ENCODE measurements around the gene RHEBL1. TPM values are rescaled to one million over a fixed set of nuclear protein-coding genes. Genes with fewer than 3 reads are reported as not detected.
A peak's percentile ranks its signal among the peaks of the same experiment; 100 is the strongest.

The RHEBL1 gene
- 0.10 and 1.7 TPM in 2 replicates for total RNA-seq

DNA sequence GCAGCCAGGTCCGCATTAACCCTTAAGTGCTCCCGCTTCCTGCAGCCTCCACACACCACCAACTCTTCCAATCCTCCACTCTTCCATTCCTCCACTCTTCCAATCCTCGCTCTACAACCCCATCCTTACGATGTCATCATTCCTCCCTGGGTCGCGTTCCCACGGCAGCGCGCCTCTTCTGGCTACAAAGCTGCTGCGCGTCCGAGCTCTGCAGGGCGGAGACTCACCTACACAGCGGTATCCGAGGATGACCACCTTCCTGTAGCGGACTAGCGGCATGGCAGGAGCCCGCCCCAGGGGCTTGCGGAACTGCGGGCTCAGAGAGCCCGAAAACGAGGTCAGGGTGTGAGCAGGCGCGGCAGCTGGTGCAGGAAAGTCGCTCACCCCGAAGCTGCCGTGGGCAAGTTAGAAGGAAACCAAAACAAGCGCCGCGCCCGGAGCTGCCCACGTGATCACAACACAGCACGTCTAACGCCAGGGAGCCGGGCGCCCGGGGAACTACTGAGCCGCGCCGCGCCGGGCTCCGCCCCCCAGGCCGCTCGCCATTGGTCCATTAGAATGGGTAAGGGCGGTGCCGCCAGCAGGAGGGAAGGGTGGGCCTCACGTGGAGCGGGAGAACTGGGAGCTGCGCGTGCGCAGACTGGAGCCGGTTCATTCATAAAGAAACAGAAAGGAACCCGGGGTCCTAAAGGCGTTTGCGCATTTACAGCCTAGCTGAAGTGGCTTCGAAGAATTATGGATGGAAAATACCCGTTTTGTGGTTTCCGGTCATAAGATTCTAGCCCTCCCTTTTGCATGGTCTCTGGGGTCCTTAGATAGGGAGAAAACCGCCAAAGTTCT lies at the start of gene RHEBL1:
Gene RHEBL1, minus strand, starts transcription at position 473 of the 840 bp plus-strand sequence. Its CDS starts 194 bp downstream, at position 279.
- peak; percentile 85 for DNase-seq (ENCODE audit: low read depth)

GRCh38 chr12:49111206-49111605 lies 41.4 kb upstream of the RHEBL1 start:
- DNase-seq (ENCODE audit: low read depth) = peak; percentile 47

- peak; percentile 95 for DNase-seq (ENCODE audit: low read depth)
These were observed 40.8 kb upstream of the RHEBL1 start, which contains the start of gene LMBR1L for GRCh38 chr12:49110464-49111155. Gene LMBR1L (minus strand): TSS chr12:49110847. CDS start chr12:49110555, 292 bp downstream.

GRCh38 chr12:49109641-49110463 lies 40.1 kb upstream of the RHEBL1 start:
- DNase-seq (ENCODE audit: low read depth) = no peak

GRCh38 chr12:49108958-49109404 lies 39.2 kb upstream of the RHEBL1 start:
- DNase-seq (ENCODE audit: low read depth) = peak; percentile 61

GRCh38 chr12:49105504-49106084 lies 35.8 kb upstream of the RHEBL1 start:
- DNase-seq (ENCODE audit: low read depth) = no peak

GRCh38 chr12:49104822-49105221 lies 35.0 kb upstream of the RHEBL1 start:
- DNase-seq (ENCODE audit: low read depth) = no peak

DNA sequence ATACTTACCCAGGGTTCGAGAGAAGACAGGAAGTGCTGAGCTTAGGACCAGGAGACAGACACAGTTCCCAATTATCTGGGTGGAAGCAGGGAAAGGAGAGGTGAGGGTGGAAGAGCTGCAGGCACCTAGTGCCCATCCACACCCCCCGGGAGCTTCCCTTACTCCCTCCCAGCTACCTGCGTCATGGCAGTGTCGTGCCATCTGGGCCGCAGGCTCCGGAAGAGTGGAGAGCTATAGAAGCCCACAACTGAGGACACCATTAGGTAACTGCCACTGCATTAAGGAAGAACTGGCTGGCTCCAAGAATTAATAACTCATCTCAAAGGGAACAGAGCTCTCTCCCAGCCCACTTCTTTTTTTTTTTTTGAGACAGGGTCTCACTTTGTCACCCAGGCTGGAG lies 30.6 kb upstream of the RHEBL1 start:
- DNase-seq (ENCODE audit: low read depth) = no peak

- no peak for DNase-seq (ENCODE audit: low read depth)
These were observed 28.9 kb upstream of the RHEBL1 start for GRCh38 chr12:49098703-49099102.

DNA sequence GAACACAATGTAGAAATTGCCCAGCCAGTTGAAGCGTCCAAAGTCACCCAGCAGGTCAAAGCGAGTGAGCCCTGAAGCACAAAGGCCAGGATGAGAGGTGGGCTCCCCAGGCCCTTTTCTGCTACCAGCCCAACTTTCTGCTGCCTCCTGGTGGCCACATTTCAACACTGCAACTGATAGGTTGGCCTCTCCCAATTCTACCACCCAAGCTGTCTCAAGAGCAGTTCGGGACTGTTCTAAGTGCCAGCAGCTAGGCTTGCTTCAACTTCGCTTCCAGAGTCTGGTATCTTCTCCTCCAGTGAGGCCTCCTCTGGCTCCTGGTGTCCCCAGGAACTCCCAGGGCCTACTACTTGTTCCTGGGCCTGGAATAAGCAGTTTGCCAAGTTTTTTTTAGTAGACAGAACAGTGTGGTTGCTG lies 28.3 kb upstream of the RHEBL1 start:
- peak; percentile 31 for DNase-seq (ENCODE audit: low read depth)

DNA sequence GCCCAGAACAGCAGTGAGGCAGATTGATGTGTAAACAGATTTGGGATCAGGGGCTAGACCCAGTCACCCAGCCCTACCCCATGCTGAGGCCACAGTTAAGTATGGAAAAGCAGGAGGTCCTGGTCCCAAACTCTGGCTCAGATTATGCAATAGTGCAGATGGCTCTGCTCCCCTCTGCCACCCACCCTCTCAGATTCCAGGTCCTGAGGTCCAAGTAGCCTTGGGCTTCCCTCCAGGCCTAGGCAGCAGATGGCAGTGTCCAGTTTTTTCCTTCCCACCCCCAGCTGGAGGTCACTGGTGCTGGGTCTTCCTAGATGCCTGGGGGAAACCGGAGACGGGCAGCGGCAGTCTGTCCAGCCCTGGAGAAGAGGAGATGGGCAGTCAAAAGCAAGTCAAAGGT lies 27.6 kb upstream of the RHEBL1 start:
- DNase-seq (ENCODE audit: low read depth) = no peak

DNA sequence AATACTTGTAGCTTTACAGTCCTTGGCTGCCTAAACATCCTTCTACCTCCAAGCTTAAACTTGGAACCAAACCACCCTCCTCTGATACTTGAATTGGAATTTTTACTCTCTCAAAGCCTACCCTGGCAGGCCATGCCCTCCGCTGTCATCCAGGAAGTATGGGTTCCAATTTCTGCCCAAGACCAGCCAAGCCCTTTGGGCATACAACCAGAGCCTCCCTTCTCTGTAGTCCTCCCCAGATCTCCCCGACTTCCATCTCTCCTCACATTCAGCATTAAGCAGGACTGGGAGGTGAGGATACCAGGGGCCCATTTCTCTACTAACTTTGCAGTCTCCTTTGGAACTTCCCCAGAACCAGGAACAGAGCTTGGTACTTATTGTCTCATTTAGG lies 25.2 kb upstream of the RHEBL1 start:
- DNase-seq (ENCODE audit: low read depth) = no peak

GRCh38 chr12:49094160-49094974 lies 24.6 kb upstream of the RHEBL1 start, which contains the start of gene DHH:
Gene DHH (minus strand): TSS chr12:49094801. CDS start chr12:49094512, 289 bp downstream.
- no peak for DNase-seq (ENCODE audit: low read depth)

GRCh38 chr12:49093792-49094159 lies 24.0 kb upstream of the RHEBL1 start:
- DNase-seq (ENCODE audit: low read depth) = no peak

GRCh38 chr12:49092816-49093406 lies 23.1 kb upstream of the RHEBL1 start:
- DNase-seq (ENCODE audit: low read depth) = no peak

- peak; percentile 12 for DNase-seq (ENCODE audit: low read depth)
These were observed 22.5 kb upstream of the RHEBL1 start for GRCh38 chr12:49092086-49092815.

GRCh38 chr12:49091836-49092085 lies 22.0 kb upstream of the RHEBL1 start:
- DNase-seq (ENCODE audit: low read depth) = no peak

DNA sequence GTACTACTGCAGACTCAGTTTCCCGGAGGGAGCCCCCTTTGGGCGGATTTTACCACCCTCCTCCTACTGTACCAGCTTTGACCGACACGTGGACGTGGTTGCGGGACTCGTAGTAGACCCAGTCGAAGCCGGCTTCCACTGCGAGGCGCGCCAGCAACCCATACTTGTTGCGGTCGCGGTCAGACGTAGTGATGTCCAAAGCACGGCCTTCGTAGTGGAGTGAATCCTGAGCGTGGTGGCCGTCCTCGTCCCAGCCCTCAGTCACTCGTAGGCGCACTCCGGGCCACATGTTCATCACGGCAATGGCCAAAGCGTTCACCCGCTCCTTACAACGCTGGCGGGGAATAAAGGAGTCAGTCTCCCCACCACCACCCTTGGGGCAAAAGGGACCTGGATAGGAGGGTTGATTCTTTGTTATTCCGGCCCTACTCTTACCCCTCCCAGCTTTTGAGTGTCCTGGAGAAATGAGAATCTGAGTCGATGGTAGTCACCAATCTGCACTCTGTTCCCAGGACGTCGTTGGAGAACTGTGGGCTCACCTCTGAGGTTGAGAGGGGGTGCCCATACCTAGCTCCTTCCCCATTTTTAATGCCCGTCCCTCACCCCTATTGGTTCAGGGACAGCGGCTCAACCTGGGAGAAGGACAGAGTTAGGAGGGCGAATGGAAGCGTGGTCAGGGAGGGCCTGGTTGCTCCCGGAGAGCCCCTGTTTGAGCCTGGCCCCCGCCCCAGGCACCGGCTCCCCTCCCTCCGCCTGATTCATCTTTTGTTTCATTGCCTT lies 21.5 kb upstream of the RHEBL1 start:
- no peak for DNase-seq (ENCODE audit: low read depth)
